Left ventricle myocardium inferior (tissue), 1 donor: ENCODE data around the gene TEDC2. TPM values are rescaled to one million over a fixed set of nuclear protein-coding genes. Genes with fewer than 3 reads are reported as not detected.
"Not testable (repeated sequence)": the region's sequence is repeated elsewhere in the genome, so short reads cannot be mapped to it uniquely, and the experiment has no call there.

Source experiments
- DNase-seq: peaks from one replicate; pipeline ENCODE4 v3.0.0-alpha.2; 2020
- H3K27ac ChIP-seq: fragments of 200-600 bp; replicated peaks from 2 replicates; pipeline ENCODE4 v1.8.0; 2021
- H3K27me3 ChIP-seq: fragments of 200-600 bp; 2 replicates; pipeline ENCODE4 v1.8.0; 2021; ENCODE audit warnings: low read depth
- H3K36me3 ChIP-seq: fragments of 200-600 bp; 2 replicates; pipeline ENCODE4 v1.8.0; 2021
- H3K4me1 ChIP-seq: fragments of 200-600 bp; 2 replicates; pipeline ENCODE4 v1.8.0; 2021
- H3K4me3 ChIP-seq: fragments of 200-600 bp; 2 replicates; pipeline ENCODE4 v1.8.0; 2021; ENCODE audit warnings: mild to moderate bottlenecking, moderate library complexity
- H3K9me3 ChIP-seq: fragments of 200-600 bp; replicated peaks from 2 replicates; pipeline ENCODE4 v1.8.0; 2021
- intact Hi-C: fragments of 100-400 bp; cut with micrococcal nuclease; formaldehyde crosslinking; loops from one replicate; pipeline ENCODE4 v1.11.0; 2022
- total RNA-seq: library from RNA; stranded (reverse); fragmentation: NEBNext Ultra II Directional; extraction: Animal tissue kit (Norgen Biotek cat#: 25700); gene quantifications from one replicate; pipeline ENCODE4 v1.2.1, GENCODE V29; 2021
- TF ChIP-seq, protein P1 (sequence below): fragments of 200-600 bp; IDR thresholded peaks from 2 replicates; pipeline ENCODE4 v1.8.0; 2021; ENCODE audit warnings: antibody characterized with exemption, mild to moderate bottlenecking, borderline replicate concordance
- donor health status: DM: no; HTN: yes; CAD: no; lungs with severe emphysema.

TEDC2 gene
- total RNA-seq, 1 donor from 2014 or later = 1.3 TPM

DNA sequence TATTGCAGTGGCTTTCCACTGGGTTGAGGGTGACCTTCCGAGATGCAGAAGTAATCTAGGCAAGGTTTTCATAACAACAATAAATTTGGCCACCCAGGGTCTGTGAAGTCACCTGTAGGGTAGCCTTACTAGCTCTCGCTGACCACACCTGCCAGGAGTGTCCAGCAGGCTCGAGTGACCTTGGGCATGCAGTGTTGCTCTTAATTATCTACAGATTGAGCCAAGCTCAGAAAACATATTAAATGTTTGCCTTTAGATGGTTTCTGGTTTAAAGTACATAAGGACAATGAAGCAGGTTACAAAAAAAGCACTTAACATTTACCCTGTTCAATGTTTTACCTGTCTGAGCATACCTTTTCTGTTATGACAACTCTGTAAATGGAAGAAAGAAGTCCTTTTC lies 16.8 kb downstream of the TEDC2 start:
- H3K27me3 ChIP-seq = peaks cover 19% of the 10 kb centered on the region

DNA sequence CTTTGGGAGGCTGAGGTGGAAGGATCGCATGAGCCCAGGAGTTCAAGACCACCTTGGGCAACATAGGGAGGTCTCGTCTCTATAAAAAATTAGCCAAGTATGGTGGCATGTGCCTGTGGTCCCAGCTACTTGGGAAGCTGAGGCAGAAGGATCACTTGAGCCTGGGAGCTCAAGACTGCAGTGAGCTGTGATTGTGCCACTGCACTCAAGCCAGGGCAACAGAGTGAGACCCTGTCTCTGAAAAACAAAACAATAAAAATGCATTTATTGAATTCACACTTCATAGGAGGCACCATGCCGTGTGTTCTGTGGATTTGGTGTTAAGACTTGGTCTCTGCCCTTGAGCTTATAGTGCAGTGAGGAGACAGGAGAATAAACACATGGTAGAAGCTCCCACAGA lies 17.4 kb downstream of the TEDC2 start:
- Histone ChIP-seq H3K27ac (no peak overlapping the region), H3K9me3 (no peaks in the 10 kb centered on the region), H3K4me1 (peaks cover 34% of the 10 kb centered on the region), H3K36me3 (no peaks in the 10 kb centered on the region), H3K27me3 (peaks cover 13% of the 10 kb centered on the region), H3K4me3 (no peak overlapping the region)
- intact Hi-C loops = no loop called here
- TF ChIP-seq, protein P1, sequence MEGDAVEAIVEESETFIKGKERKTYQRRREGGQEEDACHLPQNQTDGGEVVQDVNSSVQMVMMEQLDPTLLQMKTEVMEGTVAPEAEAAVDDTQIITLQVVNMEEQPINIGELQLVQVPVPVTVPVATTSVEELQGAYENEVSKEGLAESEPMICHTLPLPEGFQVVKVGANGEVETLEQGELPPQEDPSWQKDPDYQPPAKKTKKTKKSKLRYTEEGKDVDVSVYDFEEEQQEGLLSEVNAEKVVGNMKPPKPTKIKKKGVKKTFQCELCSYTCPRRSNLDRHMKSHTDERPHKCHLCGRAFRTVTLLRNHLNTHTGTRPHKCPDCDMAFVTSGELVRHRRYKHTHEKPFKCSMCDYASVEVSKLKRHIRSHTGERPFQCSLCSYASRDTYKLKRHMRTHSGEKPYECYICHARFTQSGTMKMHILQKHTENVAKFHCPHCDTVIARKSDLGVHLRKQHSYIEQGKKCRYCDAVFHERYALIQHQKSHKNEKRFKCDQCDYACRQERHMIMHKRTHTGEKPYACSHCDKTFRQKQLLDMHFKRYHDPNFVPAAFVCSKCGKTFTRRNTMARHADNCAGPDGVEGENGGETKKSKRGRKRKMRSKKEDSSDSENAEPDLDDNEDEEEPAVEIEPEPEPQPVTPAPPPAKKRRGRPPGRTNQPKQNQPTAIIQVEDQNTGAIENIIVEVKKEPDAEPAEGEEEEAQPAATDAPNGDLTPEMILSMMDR = no peak
- DNase-seq = no peak

More for the DNA sequence above, 16.8 kb downstream of the TEDC2 start:
- no peak for DNase-seq
- Histone ChIP-seq H3K36me3 (no peaks in the 10 kb centered on the region), H3K4me1 (peaks cover 38% of the 10 kb centered on the region), H3K9me3 (no peaks in the 10 kb centered on the region), H3K27ac (no peak overlapping the region), H3K4me3 (no peak overlapping the region)
- intact Hi-C loops = no loop called here
- TF ChIP-seq, protein P1 = no peak

DNA sequence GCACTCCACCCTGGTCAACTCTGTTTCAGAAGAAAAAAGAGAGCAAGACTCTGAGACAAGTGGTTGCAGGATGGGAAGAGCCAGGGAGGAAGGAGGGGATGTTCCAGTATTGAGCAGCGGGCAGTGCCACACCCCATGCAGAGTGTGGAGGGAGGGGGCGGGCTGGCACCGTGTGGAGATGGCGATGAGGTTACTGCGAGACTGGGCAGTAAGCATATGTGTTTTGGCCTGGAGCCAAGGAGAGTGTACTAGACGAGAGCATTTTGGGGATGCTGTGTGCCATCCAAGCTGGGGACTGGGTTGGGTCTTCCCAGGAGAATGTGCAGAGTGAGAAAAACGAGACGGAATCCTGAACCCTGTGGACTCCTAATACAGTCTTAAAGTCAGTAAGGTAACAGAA lies 18.4 kb downstream of the TEDC2 start:
- intact Hi-C loops = no loop called here
- H3K4me1 ChIP-seq = peaks cover 39% of the 10 kb centered on the region
- H3K9me3 ChIP-seq = no peaks in the 10 kb centered on the region
- H3K27ac ChIP-seq = no peak overlapping the region
- TF ChIP-seq, protein P1 = no peak
- no peak for DNase-seq
- no peaks in the 10 kb centered on the region for H3K36me3 ChIP-seq
- H3K27me3 ChIP-seq = peaks cover 4% of the 10 kb centered on the region
- H3K4me3 ChIP-seq = no peak overlapping the region

DNA sequence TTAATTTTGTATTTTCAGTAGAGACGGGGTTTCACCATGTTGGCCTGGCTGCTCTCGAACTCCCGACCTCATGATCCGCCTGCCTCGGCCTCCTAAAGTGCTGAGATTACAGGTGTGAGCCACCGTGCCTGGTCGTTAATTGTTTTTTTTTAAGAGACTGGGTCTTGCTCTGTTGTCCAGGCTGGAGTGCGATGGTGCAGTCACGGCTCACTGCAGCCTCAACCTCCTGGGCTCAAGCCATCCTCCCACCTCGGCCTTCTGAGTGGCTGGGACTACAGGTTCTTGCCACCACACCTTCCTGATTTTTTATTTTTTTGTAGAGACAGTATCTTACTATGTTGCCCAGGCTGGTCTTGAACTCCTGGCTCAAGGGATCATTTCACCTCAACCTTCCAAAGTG lies 20.1 kb downstream of the TEDC2 start:
- H3K9me3 ChIP-seq, H3K36me3 ChIP-seq, H3K27me3 ChIP-seq, H3K27ac ChIP-seq, DNase-seq, H3K4me3 ChIP-seq, intact Hi-C loops: not testable (repeated sequence)
- H3K4me1 ChIP-seq = peaks cover 43% of the 10 kb centered on the region

DNA sequence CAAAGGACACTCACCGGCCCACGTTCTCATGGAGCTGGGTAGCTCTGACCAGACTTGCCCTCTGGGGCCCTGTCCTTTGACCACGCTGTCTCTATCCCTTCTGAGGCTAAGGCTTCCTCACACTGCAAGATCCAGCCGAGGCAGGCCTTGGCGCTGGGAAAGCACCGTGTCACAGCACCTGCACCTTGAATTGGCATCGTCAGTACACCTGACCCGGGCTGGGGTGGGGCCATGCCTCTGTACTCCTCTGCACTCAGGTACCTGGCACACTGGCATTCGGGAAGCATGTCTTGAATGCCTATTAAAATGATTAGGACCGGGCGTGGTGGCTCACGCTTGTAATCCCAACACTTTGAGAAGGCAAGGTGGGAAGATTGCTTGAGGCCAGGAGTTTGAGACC lies 21.0 kb downstream of the TEDC2 start:
- intact Hi-C loops = no loop called here
- no peaks in the 10 kb centered on the region for H3K27me3 ChIP-seq
- no peak for DNase-seq
- peaks cover 44% of the 10 kb centered on the region for H3K4me1 ChIP-seq
- no peaks in the 10 kb centered on the region for H3K9me3 ChIP-seq
- no peaks in the 10 kb centered on the region for H3K36me3 ChIP-seq
- TF ChIP-seq, protein P1 = no peak
- H3K4me3 ChIP-seq = no peak overlapping the region
- no peak overlapping the region for H3K27ac ChIP-seq

DNA sequence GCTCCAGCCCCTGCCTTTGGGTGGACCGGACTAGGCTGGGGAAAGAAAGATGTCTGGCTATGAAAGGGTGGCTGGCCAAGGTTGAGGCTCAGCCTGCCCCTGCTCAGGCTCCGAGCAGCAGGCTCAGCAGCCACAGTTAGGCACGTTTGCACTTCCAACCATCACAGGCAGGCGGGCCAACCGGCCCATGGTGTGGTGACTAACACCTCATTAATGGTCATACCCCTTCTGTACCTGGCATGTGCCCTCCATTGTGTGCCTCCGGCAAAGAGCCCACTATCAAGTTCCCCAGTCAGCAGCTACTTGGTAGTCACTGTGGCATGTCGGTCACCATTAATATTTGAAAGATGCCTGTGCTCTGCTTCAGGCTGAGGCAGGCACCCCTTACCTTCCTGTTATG lies 21.8 kb downstream of the TEDC2 start:
- intact Hi-C loops = no loop called here
- Histone ChIP-seq H3K36me3 (no peaks in the 10 kb centered on the region), H3K4me3 (no peak overlapping the region), H3K27ac (no peak overlapping the region), H3K4me1 (peaks cover 46% of the 10 kb centered on the region), H3K27me3 (no peaks in the 10 kb centered on the region), H3K9me3 (no peaks in the 10 kb centered on the region)
- DNase-seq = no peak
- TF ChIP-seq, protein P1 = no peak
